WTC11 (cell line): Measurements from ENCODE around the gene ALS2. TPM values are rescaled to one million over a fixed set of nuclear protein-coding genes. Genes with fewer than 3 reads are reported as not detected.

Experiments used
- ATAC-seq: fragments of 200-7000 bp; cut with Tn5 transposase; 2 replicates; pipeline ENCODE4 v1.10.0; 2021; ENCODE audit warnings: mild to moderate bottlenecking, moderate library complexity
- CTCF ChIA-PET: fragments of 300-600 bp; sonication (Branson Sonifier 250); formaldehyde crosslinking; loops from one replicate; lab custom pipeline; 2021; ENCODE audit warnings: antibody characterized with exemption; lab: Charles Lee
- POLR2A ChIA-PET: fragments of 350-600 bp; sonication (Branson Sonifier 250); formaldehyde crosslinking; loops from one replicate; lab custom pipeline; 2021; ENCODE audit warnings: antibody characterized with exemption; lab: Charles Lee
- DNase-seq: peaks from one replicate; pipeline ENCODE4 v3.0.0; 2021; ENCODE audit warnings: low spot score
- H3K27ac Mint-ChIP-seq: 2 replicates; pipeline ENCODE4 v1.8.0; 2021; ENCODE audit warnings: mixed read lengths
- H3K27me3 Mint-ChIP-seq: 2 replicates; pipeline ENCODE4 v1.8.0; 2021; ENCODE audit warnings: low read depth, mild to moderate bottlenecking, moderate library complexity, mixed read lengths
- H3K36me3 Mint-ChIP-seq: 2 replicates; pipeline ENCODE4 v1.8.0; 2021; ENCODE audit warnings: mixed read lengths
- H3K4me1 Mint-ChIP-seq: 2 replicates; pipeline ENCODE4 v1.8.0; 2022; ENCODE audit warnings: mixed read lengths
- H3K4me3 Mint-ChIP-seq: 2 replicates; pipeline ENCODE4 v1.8.0; 2021; ENCODE audit warnings: mild to moderate bottlenecking, moderate library complexity, mixed read lengths
- H3K9me3 Mint-ChIP-seq: 2 replicates; pipeline ENCODE4 v1.8.0; 2021; ENCODE audit warnings: mixed read lengths
- AR ChIP-seq: fragments of 250-450 bp; sonication (Bioruptor Pico); IDR thresholded peaks from 2 replicates; pipeline ENCODE4 v1.9.0; 2021; ENCODE audit warnings: mild to moderate bottlenecking
- ATF2 ChIP-seq: sonication (generic); formaldehyde crosslinking; IDR thresholded peaks from 2 replicates; pipeline ENCODE4 v1.8.1; 2022; ENCODE audit warnings: low read depth, missing genetic modification reagents, borderline replicate concordance
- ERG ChIP-seq: fragments of 250-450 bp; sonication (Bioruptor Pico); IDR thresholded peaks from 2 replicates; pipeline ENCODE4 v1.8.0; 2021; ENCODE audit warnings: mild to moderate bottlenecking
- ETV6 ChIP-seq: sonication (generic); formaldehyde crosslinking; IDR thresholded peaks from 2 replicates; pipeline ENCODE4 v1.8.1; 2022; ENCODE audit warnings: mild to moderate bottlenecking, missing genetic modification reagents
- FOXP4 ChIP-seq: sonication (generic); formaldehyde crosslinking; IDR thresholded peaks from 2 replicates; pipeline ENCODE4 v1.8.0; 2022; ENCODE audit warnings: mild to moderate bottlenecking, missing genetic modification reagents
- GABPB1 ChIP-seq: sonication (generic); formaldehyde crosslinking; IDR thresholded peaks from 2 replicates; pipeline ENCODE4 v1.8.1; 2023; ENCODE audit warnings: mild to moderate bottlenecking, missing genetic modification reagents
- MYBL2 ChIP-seq: sonication (generic); formaldehyde crosslinking; IDR thresholded peaks from 2 replicates; pipeline ENCODE4 v1.8.1; 2023; ENCODE audit warnings: mild to moderate bottlenecking, moderate library complexity, missing genetic modification reagents
- NR2C2 ChIP-seq: sonication (generic); formaldehyde crosslinking; IDR thresholded peaks from 2 replicates; pipeline ENCODE4 v1.8.0; 2022; ENCODE audit warnings: mild to moderate bottlenecking, missing genetic modification reagents
- RELA ChIP-seq: sonication (generic); formaldehyde crosslinking; IDR thresholded peaks from 2 replicates; pipeline ENCODE4 v1.8.1; 2022; ENCODE audit warnings: missing genetic modification reagents, mild to moderate bottlenecking, borderline replicate concordance
- SOX15 ChIP-seq: fragments of 250-450 bp; sonication (Bioruptor Pico); IDR thresholded peaks from 2 replicates; pipeline ENCODE4 v1.9.0; 2021; ENCODE audit warnings: mild to moderate bottlenecking
- STAT6 ChIP-seq: sonication (generic); formaldehyde crosslinking; conservative IDR thresholded peaks from 2 replicates; pipeline ENCODE4 v1.8.1; 2023; ENCODE audit warnings: mild to moderate bottlenecking, low read depth, missing genetic modification reagents, moderate library complexity
- TEAD4 ChIP-seq: sonication (generic); formaldehyde crosslinking; IDR thresholded peaks from 2 replicates; pipeline ENCODE4 v1.8.0; 2022; ENCODE audit warnings: mild to moderate bottlenecking, missing genetic modification reagents
- USF2 ChIP-seq: sonication (generic); formaldehyde crosslinking; IDR thresholded peaks from 2 replicates; pipeline ENCODE4 v1.8.1; 2023; ENCODE audit warnings: mild to moderate bottlenecking, missing genetic modification reagents, moderate library complexity
- ZNF138 ChIP-seq: sonication (generic); formaldehyde crosslinking; conservative IDR thresholded peaks from 2 replicates; pipeline ENCODE4 v1.8.1; 2022; ENCODE audit warnings: mild to moderate bottlenecking, moderate library complexity, missing genetic modification reagents
- ZNF263 ChIP-seq: sonication (generic); formaldehyde crosslinking; IDR thresholded peaks from 2 replicates; pipeline ENCODE4 v1.8.1; 2022; ENCODE audit warnings: low read depth, mild to moderate bottlenecking, moderate library complexity, missing genetic modification reagents
- ZNF396 ChIP-seq: fragments of 250-450 bp; sonication (Bioruptor Pico); IDR thresholded peaks from 2 replicates; pipeline ENCODE4 v1.8.0; 2021; ENCODE audit warnings: mild to moderate bottlenecking, moderate library complexity, borderline replicate concordance
- ZNF423 ChIP-seq: fragments of 250-450 bp; sonication (Bioruptor Pico); IDR thresholded peaks from 2 replicates; pipeline ENCODE4 v2.1.2; 2022; ENCODE audit warnings: mild to moderate bottlenecking, moderate library complexity
- ZNF512 ChIP-seq: sonication (generic); formaldehyde crosslinking; IDR thresholded peaks from 2 replicates; pipeline ENCODE4 v1.8.1; 2022; ENCODE audit warnings: missing genetic modification reagents, borderline replicate concordance
- ZNF671 ChIP-seq: fragments of 250-450 bp; sonication (Bioruptor Pico); IDR thresholded peaks from 2 replicates; pipeline ENCODE4 v1.8.0; 2021; ENCODE audit warnings: mild to moderate bottlenecking
- total RNA-seq: library from RNA; stranded (reverse); gene quantifications from 3 replicates; pipeline ENCODE4 v1.2.3, GENCODE V29; 2021

The ALS2 gene
- total RNA-seq, 1 experiment from 2014 or later, result 30.5 TPM

- H3K4me3 Mint-ChIP-seq, result 0 out of 2 replicates have a peak within 1 kb of the TSS, but pooled peaks have one; percentile 14
- DNase-seq (no peak), ATAC-seq (no peak; the same call in 1 of the 2 replicates)
- no peaks in the 10 kb centered on the region for H3K9me3 Mint-ChIP-seq
- no peaks in the 10 kb centered on the region for H3K27me3 Mint-ChIP-seq
- TF ChIP-seq USF2 (CRISPR knock-in tag), result no peak
- no peak for TF ChIP-seq ZNF396 (CRISPR knock-in tag)
- TF ChIP-seq ZNF423 (CRISPR knock-in tag), result no peak
- no peak for TF ChIP-seq AR (CRISPR knock-in tag)
- TF ChIP-seq RELA (CRISPR knock-in tag), result no peak
- TF ChIP-seq ZNF671 (CRISPR knock-in tag), result no peak
- no peak for TF ChIP-seq ZNF138 (CRISPR knock-in tag)
- TF ChIP-seq SOX15, result no peak
- no peak for TF ChIP-seq ZNF512 (CRISPR knock-in tag)
- TF ChIP-seq GABPB1 (CRISPR knock-in tag), result no peak
- TF ChIP-seq ERG (CRISPR knock-in tag), result no peak
- peaks cover 12% of the 10 kb centered on the region for H3K36me3 Mint-ChIP-seq
- POLR2A ChIA-PET, result no interaction called here
- peak within 1 kb of the TSS; percentile 84 for H3K27ac Mint-ChIP-seq
- peaks cover 61% of the 10 kb centered on the region for H3K4me1 Mint-ChIP-seq
- CTCF ChIA-PET, result interaction anchor here (1.6 kb wide), 1 partner anchor 83 kb away, joined by 3 read pairs; the partner anchor contains the start of gene ALS2
These were observed 82.0 kb downstream of the ALS2 start, which contains the start of gene MPP4 for GRCh38 chr2:201698588-201699226. MPP4 (minus strand) TSS chr2:201698644; CDS start chr2:201693954, 4,690 bp downstream.

- POLR2A ChIA-PET, result no interaction called here
- CTCF ChIA-PET, result no interaction called here
- no peak overlapping the region for H3K4me3 Mint-ChIP-seq
- ATAC-seq (no peak), DNase-seq (no peak)
- 0 out of 2 replicates have a peak, but pooled peaks cover 6% of the 10 kb centered on the region for H3K36me3 Mint-ChIP-seq
- H3K27me3 Mint-ChIP-seq, result no peaks in the 10 kb centered on the region
- no peak overlapping the region for H3K27ac Mint-ChIP-seq
- peaks cover 61% of the 10 kb centered on the region for H3K4me1 Mint-ChIP-seq
- H3K9me3 Mint-ChIP-seq, result no peaks in the 10 kb centered on the region
- TF ChIP-seq MYBL2 (CRISPR knock-in tag) (no peak), FOXP4 (CRISPR knock-in tag) (no peak), ATF2 (CRISPR knock-in tag) (no peak), STAT6 (no peak), ZNF263 (CRISPR knock-in tag) (no peak), TEAD4 (CRISPR knock-in tag) (no peak), ETV6 (no peak), GABPB1 (CRISPR knock-in tag) (no peak), NR2C2 (no peak), ERG (CRISPR knock-in tag) (no peak)
These were observed 82.8 kb downstream of the ALS2 start for GRCh38 chr2:201697899-201698298.
